Endometrial microvascular endothelial cells (primary cell): Measurements from ENCODE around the gene C3. TPM values are rescaled to one million over a fixed set of nuclear protein-coding genes. Genes with fewer than 3 reads are reported as not detected.
"Not testable (repeated sequence)": the region's sequence is repeated elsewhere in the genome, so short reads cannot be mapped to it uniquely, and the experiment has no call there.

ENCODE experiments used
- in situ Hi-C: cut with HindIII; loops from 2 replicates; pipeline ENCODE4 v1.10.0; 2017; ENCODE audit warnings: low sequenced_read_pairs, low pct_unique_long_range_greater_than_20kb; ENCODE audit errors: inconsistent ontology term
- total RNA-seq: library from RNA; depleted of rRNA; stranded (reverse); fragments of >200 nt; gene quantifications from one replicate; pipeline ENCODE4 v1.2.3, GENCODE V29; 2015; ENCODE audit errors: inconsistent ontology term

Gene C3
- total RNA-seq = not detected

- in situ Hi-C loops = no loop called here
Observed at GRCh38 chr19:6720369-6721137, at the start of gene C3. Gene C3, minus strand, starts transcription at chr19:6720650. Its CDS starts 61 bp downstream, at chr19:6720589.

- in situ Hi-C loops = no loop called here
Observed at GRCh38 chr19:6769006-6769619, 48.7 kb upstream of the C3 start.

DNA sequence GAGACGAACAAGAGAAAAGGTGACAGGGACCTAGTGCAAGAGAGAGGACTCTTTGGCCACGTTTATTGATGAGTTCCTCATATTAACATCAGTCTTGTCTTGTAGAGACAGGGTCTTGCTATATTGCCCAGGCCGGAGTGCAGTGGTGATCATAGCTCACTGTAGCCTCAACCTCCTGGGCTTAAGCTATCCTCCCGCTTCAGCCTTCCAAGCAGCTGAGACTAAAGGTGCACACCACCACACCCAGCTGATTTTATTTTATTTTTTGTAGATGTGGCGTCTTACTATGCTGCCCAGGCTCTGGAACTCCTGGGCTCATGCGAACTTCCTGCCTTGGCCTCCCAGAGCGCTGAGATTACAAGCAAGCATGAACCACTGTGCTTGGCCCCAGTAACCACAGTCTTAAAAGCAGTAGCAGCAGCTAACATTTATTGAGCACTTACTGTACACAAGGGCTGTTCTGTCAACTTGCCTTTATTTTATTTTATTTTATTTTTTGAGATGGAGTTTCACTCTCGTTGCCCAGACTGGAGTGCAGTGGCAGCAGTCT, 47.9 kb upstream of the C3 start:
- in situ Hi-C loops = no loop called here

GRCh38 chr19:6767357-6768235, 47.1 kb upstream of the C3 start, which contains the start of gene SH2D3A:
Gene SH2D3A, minus strand, starts transcription at chr19:6767435. Its CDS starts 3,687 bp downstream, at chr19:6763748.
- in situ Hi-C loops = no loop called here

GRCh38 chr19:6767081-6767356, 46.6 kb upstream of the C3 start:
- in situ Hi-C loops = no loop called here

GRCh38 chr19:6766357-6767080, 46.1 kb upstream of the C3 start:
- in situ Hi-C loops = no loop called here

DNA sequence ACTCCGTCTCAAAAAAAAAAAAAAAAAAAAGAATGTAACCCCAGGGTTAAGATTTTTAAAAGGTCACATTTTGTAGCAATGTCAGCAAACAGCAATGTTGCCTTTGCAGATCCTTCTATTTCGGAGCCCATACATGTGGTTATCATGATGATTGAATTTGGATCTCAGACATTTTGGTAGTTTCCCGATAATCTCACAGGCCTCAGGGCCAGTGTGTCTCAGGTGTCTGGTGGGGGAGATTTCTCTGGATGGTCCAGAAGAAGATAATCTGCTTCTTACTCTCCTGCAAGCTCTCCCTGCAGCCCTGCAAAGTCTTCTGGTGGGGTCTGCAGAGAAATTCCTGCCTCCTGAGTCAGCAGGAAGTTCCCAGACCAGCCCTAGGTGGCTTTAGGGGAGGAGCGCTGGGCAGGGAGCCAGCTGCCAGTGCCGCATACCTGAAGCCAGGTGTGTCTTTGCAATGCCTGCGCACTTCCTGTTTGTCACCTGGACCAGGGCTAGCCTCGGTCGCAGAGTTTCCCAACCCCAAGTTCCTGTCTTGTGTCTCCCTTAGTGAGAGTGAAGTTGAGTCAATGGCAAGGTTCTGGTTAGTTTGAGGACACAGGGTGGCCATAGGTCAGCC, 45.4 kb upstream of the C3 start:
- in situ Hi-C loops = no loop called here

- in situ Hi-C loops = not testable (repeated sequence)
Observed at GRCh38 chr19:6762253-6762797, 41.9 kb upstream of the C3 start.

GRCh38 chr19:6761053-6761676, 40.7 kb upstream of the C3 start:
- in situ Hi-C loops = no loop called here

DNA sequence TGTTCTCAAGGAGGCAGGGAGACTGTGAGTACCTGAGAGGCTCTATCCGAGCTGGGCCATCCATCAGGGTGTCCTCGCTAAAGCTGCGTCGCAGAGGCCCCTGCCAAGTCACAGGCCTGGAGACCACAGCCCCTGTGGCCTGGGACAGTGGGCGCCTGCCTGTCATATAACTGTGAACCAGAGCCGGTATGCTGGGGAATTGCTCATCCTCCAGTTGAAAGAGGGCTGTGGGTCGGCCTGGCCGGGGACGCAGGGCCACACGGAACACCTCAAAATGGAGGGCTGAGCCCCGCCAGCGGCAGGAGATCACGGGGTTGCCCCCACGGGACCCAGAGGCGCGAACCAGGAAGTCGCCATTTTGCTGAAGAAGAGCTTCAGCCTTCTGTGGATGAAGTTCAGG, 40.2 kb upstream of the C3 start:
- in situ Hi-C loops = no loop called here

- in situ Hi-C loops = no loop called here
Observed at GRCh38 chr19:6754653-6755463, 34.4 kb upstream of the C3 start.

DNA sequence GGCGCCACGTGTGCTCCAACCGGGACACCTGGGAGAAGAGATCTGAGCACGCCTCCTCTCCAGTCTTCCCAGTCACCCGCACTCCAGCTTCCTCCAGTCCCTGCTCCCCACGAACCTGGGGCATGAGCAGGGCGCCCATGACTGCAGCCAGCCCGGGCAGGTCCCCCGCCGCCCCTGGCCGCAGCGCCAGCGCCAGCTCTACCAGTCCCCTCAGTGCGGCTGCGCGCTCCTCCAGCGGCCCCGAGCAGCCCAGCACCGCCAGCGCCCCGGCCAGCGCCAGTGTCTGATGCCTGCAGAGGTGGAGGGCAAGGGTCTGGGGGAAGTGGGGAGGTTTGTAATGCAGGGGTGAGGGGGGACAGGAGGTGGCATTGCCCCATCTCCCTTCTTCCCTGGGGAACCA, 33.7 kb upstream of the C3 start:
- in situ Hi-C loops = no loop called here

GRCh38 chr19:6753178-6754031, 33.0 kb upstream of the C3 start:
- in situ Hi-C loops = no loop called here

GRCh38 chr19:6752256-6753177, 32.1 kb upstream of the C3 start:
- in situ Hi-C loops = no loop called here

GRCh38 chr19:6751189-6751588, 30.7 kb upstream of the C3 start:
- in situ Hi-C loops = no loop called here
